HCT116 (cell line): ENCODE data around the gene ALLC.

Experiments
- ATF3 ChIP-seq: IDR thresholded peaks from 2 replicates; pipeline ENCODE4 v1.6.1; 2012
- CBX3 ChIP-seq: IDR thresholded peaks from 2 replicates; pipeline ENCODE4 v1.6.1; 2012; ENCODE audit warnings: low read depth
- CTCF ChIP-seq, 3 experiments: fragments of 200-600 bp in 1 of 3; sonication (generic) in 1 of 3; IDR thresholded peaks in 2 of 3; conservative IDR thresholded peaks in 1 of 3; 2 replicates each; pipeline ENCODE4 v1.5.1; 2012 to 2017; ENCODE audit warnings: low read depth in 2 of 3, low read length in 2 of 3, antibody characterized with exemption in 1 of 3, borderline replicate concordance in 1 of 3, control low read depth in 1 of 3, mild to moderate bottlenecking in 1 of 3, mixed read lengths in 1 of 3, mixed run types in 1 of 3, moderate library complexity in 1 of 3; ENCODE audit not compliant: insufficient read depth in 1 of 3
- EGR1 ChIP-seq: IDR thresholded peaks from 2 replicates; pipeline ENCODE4 v1.6.1; 2012; ENCODE audit warnings: low read depth
- EZH2 ChIP-seq: fragments of 200-600 bp; sonication (generic); IDR thresholded peaks from 2 replicates; pipeline ENCODE4 v1.6.1; 2017; ENCODE audit warnings: antibody characterized with exemption, mixed run types
- MAX ChIP-seq: IDR thresholded peaks from 2 replicates; pipeline ENCODE4 v1.6.1; 2012
- POLR2AphosphoS5 ChIP-seq: IDR thresholded peaks from 2 replicates; pipeline ENCODE4 v1.6.1; 2011; ENCODE audit warnings: mild to moderate bottlenecking, low read depth, low read length, moderate library complexity
- RAD21 ChIP-seq: IDR thresholded peaks from 2 replicates; pipeline ENCODE4 v1.6.1; 2012; ENCODE audit warnings: low read depth, mild to moderate bottlenecking
- SP1 ChIP-seq: IDR thresholded peaks from 2 replicates; pipeline ENCODE4 v1.6.1; 2012; ENCODE audit warnings: low read depth
- ZFX ChIP-seq: fragments of 450-650 bp; IDR thresholded peaks from 2 replicates; pipeline ENCODE4 v1.6.1; 2017
- ZNF274 ChIP-seq: fragments of 200-500 bp; sonication (Bioruptor generic); IDR thresholded peaks from 2 replicates; pipeline ENCODE4 v1.6.1; 2014; ENCODE audit warnings: mild to moderate bottlenecking, low read depth, low read length, inconsistent platforms

GRCh38 chr2:3742743-3743508 lies 84.9 kb downstream of the ALLC start:
- no peak for TF ChIP-seq EZH2
- no peak for TF ChIP-seq RAD21
- no peak for TF ChIP-seq CTCF (IDR thresholded peaks at IDR 0.05 in 2 of 3, conservative IDR thresholded peaks at IDR 0.05 in 1 of 3; ENCODE audit: borderline replicate concordance in 1 of 3, insufficient read depth in 1 of 3, low read depth in 2 of 3, low read length in 2 of 3)
- no peak for TF ChIP-seq POLR2AphosphoS5
- no peak for TF ChIP-seq ZNF274
- TF ChIP-seq EGR1 = no peak
- TF ChIP-seq SP1 = no peak
- TF ChIP-seq ATF3 = no peak
- TF ChIP-seq MAX = no peak
- TF ChIP-seq ZFX = no peak
- no peak for TF ChIP-seq CBX3
